Measurements from ENCODE around the gene FRMD4A. TPM values are rescaled to one million over a fixed set of nuclear protein-coding genes. Genes with fewer than 3 reads are reported as not detected.
A peak's percentile ranks its signal among the peaks of the same experiment; 100 is the strongest.

Gene FRMD4A
- total and polyA plus RNA-seq, 12 donors = 17.4 to 43.4 (median 30.3) TPM

- no peak overlapping the region for H3K27ac ChIP-seq
- no peaks in the 10 kb centered on the region for H3K4me1 ChIP-seq
- TF ChIP-seq, protein P1, sequence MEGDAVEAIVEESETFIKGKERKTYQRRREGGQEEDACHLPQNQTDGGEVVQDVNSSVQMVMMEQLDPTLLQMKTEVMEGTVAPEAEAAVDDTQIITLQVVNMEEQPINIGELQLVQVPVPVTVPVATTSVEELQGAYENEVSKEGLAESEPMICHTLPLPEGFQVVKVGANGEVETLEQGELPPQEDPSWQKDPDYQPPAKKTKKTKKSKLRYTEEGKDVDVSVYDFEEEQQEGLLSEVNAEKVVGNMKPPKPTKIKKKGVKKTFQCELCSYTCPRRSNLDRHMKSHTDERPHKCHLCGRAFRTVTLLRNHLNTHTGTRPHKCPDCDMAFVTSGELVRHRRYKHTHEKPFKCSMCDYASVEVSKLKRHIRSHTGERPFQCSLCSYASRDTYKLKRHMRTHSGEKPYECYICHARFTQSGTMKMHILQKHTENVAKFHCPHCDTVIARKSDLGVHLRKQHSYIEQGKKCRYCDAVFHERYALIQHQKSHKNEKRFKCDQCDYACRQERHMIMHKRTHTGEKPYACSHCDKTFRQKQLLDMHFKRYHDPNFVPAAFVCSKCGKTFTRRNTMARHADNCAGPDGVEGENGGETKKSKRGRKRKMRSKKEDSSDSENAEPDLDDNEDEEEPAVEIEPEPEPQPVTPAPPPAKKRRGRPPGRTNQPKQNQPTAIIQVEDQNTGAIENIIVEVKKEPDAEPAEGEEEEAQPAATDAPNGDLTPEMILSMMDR (IDR thresholded peaks at IDR 0.05) = no peak
- ATAC-seq (no peak), DNase-seq (no peak)
- no peak overlapping the region for H3K4me3 ChIP-seq
- no peaks in the 10 kb centered on the region for H3K9me3 ChIP-seq
- intact Hi-C loops (cut with DNase I) = loop anchor here in 4 of 10 donors (5.0 to 10.0 kb wide), 3 partner anchors 353 to 636 kb away; no protein-coding TSS in a partner anchor
- WGBS, 2 donors = 76 to 79% methylated on average over 5 of the region's 5 CpGs
- H3K27me3 ChIP-seq = peaks cover 0 to 37% (median 13%) of the 10 kb centered on the region in 7 donors
- no peaks in the 10 kb centered on the region for H3K36me3 ChIP-seq
Observed at GRCh38 chr10:14191407-14191806, 139.3 kb downstream of the FRMD4A start.

GRCh38 chr10:14190702-14191101 lies 140.0 kb downstream of the FRMD4A start:
- intact Hi-C loops (cut with DNase I) = loop anchor here in 4 of 10 donors (5.0 to 10.0 kb wide), 3 partner anchors 354 to 637 kb away; no protein-coding TSS in a partner anchor
- DNase-seq (no peak), ATAC-seq (no peak)
- no peaks in the 10 kb centered on the region for H3K36me3 ChIP-seq
- no peaks in the 10 kb centered on the region for H3K4me1 ChIP-seq
- peaks cover 0 to 39% (median 13%) of the 10 kb centered on the region in 7 donors for H3K27me3 ChIP-seq
- no peaks in the 10 kb centered on the region for H3K9me3 ChIP-seq
- no peak overlapping the region for H3K27ac ChIP-seq
- no peak overlapping the region for H3K4me3 ChIP-seq
- TF ChIP-seq, protein P1 (IDR thresholded peaks at IDR 0.05) = no peak
- 61 to 68% methylated on average over 4 of the region's 4 CpGs for WGBS, 2 donors

GRCh38 chr10:14186245-14186644 lies 144.5 kb downstream of the FRMD4A start:
- TF ChIP-seq, protein P1 (IDR thresholded peaks at IDR 0.05) = peak in 1 of 9 donors; percentile 14
- Histone ChIP-seq H3K36me3 (no peaks in the 10 kb centered on the region), H3K4me3 (no peak overlapping the region), H3K9me3 (no peaks in the 10 kb centered on the region), H3K27ac (no peak overlapping the region), H3K27me3 (peaks cover 0 to 28% (median 17%) of the 10 kb centered on the region in 7 donors), H3K4me1 (peaks cover 0 to under 1% (median 0%) of the 10 kb centered on the region in 9 donors)
- intact Hi-C loops (cut with DNase I) = loop anchor here in 1 of 10 donors (10.0 kb wide), 1 partner anchor 391 kb away; no protein-coding TSS in a partner anchor
- ATAC-seq (no peak), DNase-seq (no peak)
- 78 to 79% methylated on average over 6 of the region's 6 CpGs for WGBS, 2 donors

DNA sequence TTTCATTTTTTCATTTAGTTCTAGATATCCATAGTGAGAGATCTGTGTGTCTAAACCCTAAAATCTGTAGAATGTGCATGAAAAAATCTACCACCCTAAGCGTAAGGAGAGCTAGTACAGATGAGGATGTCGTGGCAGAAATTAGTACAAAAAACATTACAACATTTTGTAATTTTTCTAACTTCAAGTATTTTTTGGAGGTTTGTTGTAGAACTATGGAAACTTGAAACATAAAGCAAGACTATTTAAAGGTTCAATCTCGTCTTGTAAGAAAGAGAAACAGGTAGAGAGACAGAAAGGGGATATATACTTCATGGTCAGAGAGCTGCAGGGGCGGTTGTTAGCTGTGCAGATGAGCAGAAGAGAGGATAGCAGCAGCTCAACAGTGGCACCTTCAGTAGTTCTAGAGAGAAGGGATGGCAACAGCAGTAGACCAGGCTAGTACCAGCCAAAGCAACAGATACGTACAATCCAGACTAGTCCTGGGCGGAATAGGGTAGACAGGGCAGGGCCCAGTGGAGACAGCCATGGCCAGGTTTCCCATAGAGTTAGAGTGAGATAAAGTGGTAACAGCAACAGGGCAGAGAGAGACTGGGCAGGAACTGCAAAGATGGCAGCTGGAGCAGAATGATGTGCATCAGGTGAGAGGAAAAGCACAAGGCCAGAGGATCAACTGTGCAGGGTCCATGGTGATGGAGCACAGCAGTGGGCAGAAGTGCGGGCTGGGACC lies 145.2 kb downstream of the FRMD4A start:
- Histone ChIP-seq H3K9me3 (no peaks in the 10 kb centered on the region), H3K36me3 (no peaks in the 10 kb centered on the region), H3K27me3 (peaks cover 0 to 35% (median 24%) of the 10 kb centered on the region in 7 donors), H3K4me3 (no peak overlapping the region), H3K27ac (no peak overlapping the region), H3K4me1 (peaks cover 0 to 4% (median 0%) of the 10 kb centered on the region in 9 donors)
- ATAC-seq (no peak), DNase-seq (no peak)
- TF ChIP-seq, protein P1 (IDR thresholded peaks at IDR 0.05) = no peak
- intact Hi-C loops (cut with DNase I) = loop anchor here in 1 of 10 donors (10.0 kb wide), 1 partner anchor 391 kb away; no protein-coding TSS in a partner anchor
- WGBS, 2 donors = 50 to 53% methylated on average over 7 of the region's 7 CpGs

Data from heart right ventricle (tissue), 16 donors.